Peyer's patch (tissue), 4 donors: Measurements from ENCODE around the gene CELF4. TPM values are rescaled to one million over a fixed set of nuclear protein-coding genes. Genes with fewer than 3 reads are reported as not detected.

Source experiments
- DNase-seq, 3 donors: peaks; one replicate each; pipeline ENCODE4 v3.0.0-alpha.2; 2017 to 2019
- H3K27ac ChIP-seq, 4 donors: fragments of 200-600 bp; sonication (generic); one replicate each; pipeline ENCODE4 v1.5.1; 2016 to 2019
- H3K27me3 ChIP-seq, 2 donors: fragments of 200-600 bp; sonication (generic); one replicate each; pipeline ENCODE4 v1.5.1; 2019
- H3K36me3 ChIP-seq, 3 donors: fragments of 200-600 bp; sonication (generic); one replicate each; pipeline ENCODE4 v1.5.1; 2016 to 2019
- H3K4me1 ChIP-seq, 4 donors: fragments of 200-600 bp; sonication (generic); one replicate each; pipeline ENCODE4 v1.5.1; 2016 to 2019
- H3K4me3 ChIP-seq, 4 donors: fragments of 200-600 bp; sonication (generic); 1 replicate in 3 of 4; 2 replicates in 1 of 4; pipeline ENCODE4 v1.5.1; 2016 to 2019; ENCODE audit warnings: mild to moderate bottlenecking in 1 of 4
- H3K9me3 ChIP-seq, 4 donors: fragments of 200-600 bp; sonication (generic); one replicate each; pipeline ENCODE4 v1.5.1; 2016 to 2019; ENCODE audit warnings: mild to moderate bottlenecking in 1 of 4
- CTCF ChIP-seq, 6 experiments: fragments of 450-650 bp in 4 of 6; fragments of 200-600 bp in 2 of 6; sonication (generic) in 1 of 6; IDR thresholded peaks; one replicate each; pipeline ENCODE4 v1.5.1; 2017 to 2019; ENCODE audit warnings: antibody characterized with exemption in 6 of 6, mild to moderate bottlenecking in 3 of 6, moderate library complexity in 1 of 6
- POLR2A ChIP-seq, 2 donors: fragments of 450-650 bp; IDR thresholded peaks; one replicate each; pipeline ENCODE4 v1.5.1; 2017; ENCODE audit warnings: antibody characterized with exemption in 2 of 2, mild to moderate bottlenecking in 2 of 2, moderate library complexity in 2 of 2
- total RNA-seq, 4 donors: library from RNA; depleted of rRNA; stranded (reverse); fragments of >200 nt; gene quantifications; one replicate each; pipeline ENCODE4 v1.1.0, GENCODE V29; 2016

The CELF4 gene
- total RNA-seq, 4 donors from 2014 or later, result 0.35 to 4.8 TPM; not detected in 2

- no peaks in the 10 kb centered on the region for H3K36me3 ChIP-seq
- H3K27ac ChIP-seq, result no peak overlapping the region
- DNase-seq, result no peak
- no peak overlapping the region for H3K4me3 ChIP-seq
- no peaks in the 10 kb centered on the region for H3K4me1 ChIP-seq
- TF ChIP-seq CTCF (IDR thresholded peaks at IDR 0.05) (no peak), POLR2A (IDR thresholded peaks at IDR 0.05) (no peak)
- H3K9me3 ChIP-seq, result no peaks in the 10 kb centered on the region
- no peaks in the 10 kb centered on the region for H3K27me3 ChIP-seq
Observed at GRCh38 chr18:37316468-37316867, 249.1 kb downstream of the CELF4 start.

GRCh38 chr18:37315935-37316334, 249.7 kb downstream of the CELF4 start:
- TF ChIP-seq POLR2A (IDR thresholded peaks at IDR 0.05) (no peak), CTCF (IDR thresholded peaks at IDR 0.05) (no peak)
- no peak overlapping the region for H3K4me3 ChIP-seq
- H3K36me3 ChIP-seq, result no peaks in the 10 kb centered on the region
- DNase-seq, result no peak
- no peak overlapping the region for H3K27ac ChIP-seq
- H3K9me3 ChIP-seq, result no peaks in the 10 kb centered on the region
- no peaks in the 10 kb centered on the region for H3K4me1 ChIP-seq
- H3K27me3 ChIP-seq, result no peaks in the 10 kb centered on the region

- no peak for DNase-seq
- no peaks in the 10 kb centered on the region for H3K9me3 ChIP-seq
- H3K4me3 ChIP-seq, result no peak overlapping the region
- no peaks in the 10 kb centered on the region for H3K4me1 ChIP-seq
- H3K27ac ChIP-seq, result no peak overlapping the region
- TF ChIP-seq CTCF (IDR thresholded peaks at IDR 0.05) (no peak), POLR2A (IDR thresholded peaks at IDR 0.05) (no peak)
- H3K36me3 ChIP-seq, result no peaks in the 10 kb centered on the region
- H3K27me3 ChIP-seq, result no peaks in the 10 kb centered on the region
Observed at GRCh38 chr18:37314534-37314933, 251.1 kb downstream of the CELF4 start.

- Histone ChIP-seq H3K27me3 (no peaks in the 10 kb centered on the region), H3K36me3 (no peaks in the 10 kb centered on the region), H3K4me3 (no peak overlapping the region), H3K9me3 (no peaks in the 10 kb centered on the region), H3K4me1 (no peaks in the 10 kb centered on the region), H3K27ac (no peak overlapping the region)
- no peak for DNase-seq
- no peak for TF ChIP-seq CTCF (IDR thresholded peaks at IDR 0.05)
- no peak for TF ChIP-seq POLR2A (IDR thresholded peaks at IDR 0.05)
Observed at GRCh38 chr18:37313624-37314023, 252.0 kb downstream of the CELF4 start.

GRCh38 chr18:37309861-37310260, 255.7 kb downstream of the CELF4 start:
- TF ChIP-seq POLR2A (IDR thresholded peaks at IDR 0.05), result no peak
- no peak for TF ChIP-seq CTCF (IDR thresholded peaks at IDR 0.05)
- Histone ChIP-seq H3K4me1 (no peaks in the 10 kb centered on the region), H3K4me3 (no peak overlapping the region), H3K36me3 (no peaks in the 10 kb centered on the region), H3K27me3 (no peaks in the 10 kb centered on the region), H3K9me3 (no peaks in the 10 kb centered on the region), H3K27ac (no peak overlapping the region)
- no peak for DNase-seq

GRCh38 chr18:37309059-37309458, 256.5 kb downstream of the CELF4 start:
- DNase-seq, result no peak
- no peak overlapping the region for H3K27ac ChIP-seq
- TF ChIP-seq POLR2A (IDR thresholded peaks at IDR 0.05) (no peak), CTCF (IDR thresholded peaks at IDR 0.05) (no peak)
- no peaks in the 10 kb centered on the region for H3K27me3 ChIP-seq
- H3K9me3 ChIP-seq, result no peaks in the 10 kb centered on the region
- no peaks in the 10 kb centered on the region for H3K36me3 ChIP-seq
- no peak overlapping the region for H3K4me3 ChIP-seq
- no peaks in the 10 kb centered on the region for H3K4me1 ChIP-seq
